GM23338 (cell line): ENCODE measurements around the gene RNGTT.

Source experiments
- EZH2 ChIP-seq: fragments of 200-600 bp; sonication (generic); IDR thresholded peaks from one replicate; pipeline ENCODE4 v1.8.0; 2017; ENCODE audit warnings: antibody characterized with exemption, mild to moderate bottlenecking, low read depth; ENCODE audit not compliant: unreplicated experiment
- JUNB ChIP-seq: IDR thresholded peaks from one replicate; pipeline ENCODE4 v1.6.1; 2016; ENCODE audit warnings: antibody characterized with exemption; ENCODE audit not compliant: unreplicated experiment
- NANOG ChIP-seq: IDR thresholded peaks from 2 replicates; pipeline ENCODE4 v1.6.1; 2016; ENCODE audit warnings: antibody characterized with exemption, borderline replicate concordance
- POLR2AphosphoS5 ChIP-seq: IDR thresholded peaks from 2 replicates; pipeline ENCODE4 v1.6.1; 2016; ENCODE audit warnings: antibody characterized with exemption, low read depth
- ZNF331 ChIP-seq: fragments of 250-450 bp; sonication (Bioruptor Pico); IDR thresholded peaks from 2 replicates; pipeline ENCODE4 v1.5.0; 2020; ENCODE audit warnings: low read depth, mild to moderate bottlenecking, moderate library complexity
- TF ChIP-seq, protein P1 (sequence below), 2 experiments: fragments of 200-600 bp in 1 of 2; sonication (generic) in 1 of 2; conservative IDR thresholded peaks; 2 replicates each; pipeline versions ENCODE4 v1.5.1 to v1.6.1; 2016 to 2017; ENCODE audit warnings: antibody characterized with exemption in 2 of 2, low read depth in 2 of 2, mild to moderate bottlenecking in 2 of 2, moderate library complexity in 1 of 2

DNA sequence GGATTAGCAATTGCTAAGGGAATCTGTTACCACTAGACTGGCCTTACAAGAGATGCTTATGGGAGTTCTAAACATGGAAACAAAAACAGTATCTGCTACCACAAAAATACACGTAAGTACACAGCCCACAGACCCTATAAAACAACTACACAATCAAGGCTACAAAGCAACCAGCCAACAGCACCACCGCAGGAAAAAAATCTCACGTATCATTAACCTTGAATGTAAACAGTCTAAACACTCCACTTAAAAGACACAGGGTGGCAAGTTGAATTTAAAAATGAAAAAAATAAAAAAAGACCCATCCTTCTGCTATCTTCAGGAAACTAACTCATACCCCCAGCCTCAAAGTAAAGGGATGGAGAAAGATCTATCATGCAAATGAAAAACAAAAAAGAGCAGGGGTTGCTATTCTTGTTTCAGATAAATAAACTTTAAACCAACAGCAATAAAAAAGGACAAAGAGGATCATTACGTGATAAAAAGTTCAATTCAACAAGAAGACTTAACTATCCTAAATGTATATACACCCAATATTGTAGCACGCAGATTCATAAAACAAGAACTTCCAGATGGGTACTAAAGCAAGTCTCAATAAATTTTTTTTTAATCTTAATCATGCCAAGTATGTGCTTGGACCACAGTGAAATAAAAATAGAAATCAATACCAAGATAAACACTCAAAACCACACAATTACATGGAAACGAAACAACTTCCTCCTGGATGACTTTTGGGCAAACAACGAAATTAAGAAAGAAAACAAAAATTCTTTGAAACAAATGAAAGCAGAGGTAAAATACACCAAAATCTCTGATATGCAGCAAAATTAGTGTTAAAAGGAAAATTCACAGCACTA, 52.3 kb downstream of the RNGTT start:
- no peak for TF ChIP-seq NANOG
- no peak for TF ChIP-seq POLR2AphosphoS5
- TF ChIP-seq, protein P1, sequence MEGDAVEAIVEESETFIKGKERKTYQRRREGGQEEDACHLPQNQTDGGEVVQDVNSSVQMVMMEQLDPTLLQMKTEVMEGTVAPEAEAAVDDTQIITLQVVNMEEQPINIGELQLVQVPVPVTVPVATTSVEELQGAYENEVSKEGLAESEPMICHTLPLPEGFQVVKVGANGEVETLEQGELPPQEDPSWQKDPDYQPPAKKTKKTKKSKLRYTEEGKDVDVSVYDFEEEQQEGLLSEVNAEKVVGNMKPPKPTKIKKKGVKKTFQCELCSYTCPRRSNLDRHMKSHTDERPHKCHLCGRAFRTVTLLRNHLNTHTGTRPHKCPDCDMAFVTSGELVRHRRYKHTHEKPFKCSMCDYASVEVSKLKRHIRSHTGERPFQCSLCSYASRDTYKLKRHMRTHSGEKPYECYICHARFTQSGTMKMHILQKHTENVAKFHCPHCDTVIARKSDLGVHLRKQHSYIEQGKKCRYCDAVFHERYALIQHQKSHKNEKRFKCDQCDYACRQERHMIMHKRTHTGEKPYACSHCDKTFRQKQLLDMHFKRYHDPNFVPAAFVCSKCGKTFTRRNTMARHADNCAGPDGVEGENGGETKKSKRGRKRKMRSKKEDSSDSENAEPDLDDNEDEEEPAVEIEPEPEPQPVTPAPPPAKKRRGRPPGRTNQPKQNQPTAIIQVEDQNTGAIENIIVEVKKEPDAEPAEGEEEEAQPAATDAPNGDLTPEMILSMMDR (conservative IDR thresholded peaks at IDR 0.05; ENCODE audit: low read depth in 2 of 2), result no peak
- TF ChIP-seq JUNB, result no peak
- TF ChIP-seq ZNF331 (CRISPR knock-in tag), result no peak
- TF ChIP-seq EZH2, result no peak
